Activated CD8-positive, alpha-beta T cell treated with anti-CD3 and anti-CD28 coated beads for 36 hours (primary cell): ENCODE measurements around the gene ANXA6. TPM values are rescaled to one million over a fixed set of nuclear protein-coding genes. Genes with fewer than 3 reads are reported as not detected.
A peak's percentile ranks its signal among the peaks of the same experiment; 100 is the strongest.

Source experiments
- ATAC-seq: fragments of 200-7000 bp; cut with Tn5 transposase; one replicate; pipeline ENCODE4 v1.10.0; 2021; ENCODE audit warnings: mild to moderate bottlenecking, moderate library complexity
- CTCF ChIA-PET: fragments of 350-600 bp; sonication (Branson Sonifier 250); formaldehyde crosslinking; loops from one replicate; lab custom pipeline; 2021; ENCODE audit warnings: antibody characterized with exemption; lab: Charles Lee
- POLR2A ChIA-PET: fragments of 350-600 bp; sonication (Branson Sonifier 250); formaldehyde crosslinking; loops from one replicate; lab custom pipeline; 2021; ENCODE audit warnings: antibody characterized with exemption; lab: Charles Lee
- DNase-seq: peaks from one replicate; pipeline ENCODE4 v3.0.0-alpha.2; 2020
- H3K27ac Mint-ChIP-seq: one replicate; pipeline ENCODE4 v1.8.0; 2021; ENCODE audit warnings: mild to moderate bottlenecking, mixed read lengths
- H3K27me3 Mint-ChIP-seq: one replicate; pipeline ENCODE4 v1.8.0; 2021; ENCODE audit warnings: mixed read lengths
- H3K36me3 Mint-ChIP-seq: one replicate; pipeline ENCODE4 v1.8.0; 2021; ENCODE audit warnings: low read depth, mixed read lengths
- H3K4me1 Mint-ChIP-seq: one replicate; pipeline ENCODE4 v1.8.0; 2021; ENCODE audit warnings: low read depth, mixed read lengths
- H3K4me3 Mint-ChIP-seq: one replicate; pipeline ENCODE4 v1.8.0; 2021; ENCODE audit warnings: mild to moderate bottlenecking, moderate library complexity, mixed read lengths
- H3K9me3 Mint-ChIP-seq: one replicate; pipeline ENCODE4 v1.8.0; 2021; ENCODE audit warnings: mixed read lengths
- CTCF ChIP-seq: fragments of 200-600 bp; IDR thresholded peaks from one replicate; pipeline ENCODE4 v1.8.0; 2022; ENCODE audit warnings: antibody characterized with exemption, mild to moderate bottlenecking
- intact Hi-C: fragments of 100-400 bp; cut with micrococcal nuclease; formaldehyde crosslinking; loops from one replicate; pipeline ENCODE4 v1.10.0; 2022
- total RNA-seq, 2 experiments: library from RNA; stranded (reverse); gene quantifications; one replicate each; pipeline ENCODE4 v1.2.3, GENCODE V29; 2021

ANXA6 gene
- total RNA-seq: 100 to 1,000 TPM; 328 to 336 TPM

GRCh38 chr5:151157426-151158286 lies at the start of gene ANXA6:
TSS of gene ANXA6 (minus strand) at chr5:151157779. CDS start at chr5:151147901, 9,878 bp downstream.
- peak within 1 kb of the TSS; percentile 89 for H3K27ac Mint-ChIP-seq
- intact Hi-C loops: no loop called here
- H3K4me1 Mint-ChIP-seq: peaks cover 40% of the 10 kb centered on the region
- ATAC-seq (peak; percentile 53), DNase-seq (peak; percentile 76)
- CTCF ChIA-PET: interaction anchor here (1.0 to 3.5 kb wide), 8 partner anchors 13 to 107 kb away, joined by 3 to 25 read pairs (median 4); no protein-coding TSS in a partner anchor
- H3K36me3 Mint-ChIP-seq: peaks cover 32% of the 10 kb centered on the region
- no peaks in the 10 kb centered on the region for H3K27me3 Mint-ChIP-seq
- peak within 1 kb of the TSS; percentile 95 for H3K4me3 Mint-ChIP-seq
- no peak for TF ChIP-seq CTCF
- no peaks in the 10 kb centered on the region for H3K9me3 Mint-ChIP-seq
- POLR2A ChIA-PET: interaction anchor here (0.6 to 1.6 kb wide), 10 partner anchors 10 to 87 kb away, joined by 3 to 7 read pairs (median 3); no protein-coding TSS in a partner anchor

- Mint-ChIP-seq H3K4me3 (no peak overlapping the region), H3K27me3 (no peaks in the 10 kb centered on the region), H3K36me3 (peaks cover 15% of the 10 kb centered on the region), H3K27ac (peak overlapping the region; percentile 63), H3K9me3 (no peaks in the 10 kb centered on the region), H3K4me1 (peaks cover 65% of the 10 kb centered on the region)
- CTCF ChIA-PET: interaction anchor here (0.7 to 1.2 kb wide), 3 partner anchors 33 to 90 kb away, joined by 4 read pairs; no protein-coding TSS in a partner anchor
- ATAC-seq: no peak
- no peak for DNase-seq
- POLR2A ChIA-PET: no interaction called here
- no peak for TF ChIP-seq CTCF
- intact Hi-C loops: no loop called here
Observed at GRCh38 chr5:151205411-151205810, 47.8 kb upstream of the ANXA6 start.

DNA sequence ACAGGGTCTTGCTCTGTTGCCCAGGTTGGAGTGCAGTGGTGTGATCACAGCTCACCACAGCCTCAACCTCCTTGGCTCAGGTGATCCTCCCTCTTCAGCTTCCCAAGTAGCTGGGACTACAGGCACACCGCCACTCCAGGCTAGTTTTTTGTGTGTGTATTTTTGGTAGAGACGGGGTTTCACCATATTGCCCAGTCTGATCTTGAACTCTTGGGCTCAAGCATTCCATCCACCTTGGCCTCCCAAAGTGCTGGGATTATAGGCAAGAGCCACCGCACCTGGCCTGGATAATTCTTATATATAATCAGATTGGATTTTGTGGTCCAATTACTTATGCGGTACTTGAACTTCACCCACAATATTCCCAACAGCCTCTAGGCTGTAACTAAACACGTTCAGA lies 46.5 kb upstream of the ANXA6 start:
- POLR2A ChIA-PET: interaction anchor here (0.5 kb wide), 1 partner anchor 56 kb away, joined by 3 read pairs; no protein-coding TSS in a partner anchor
- CTCF ChIA-PET: interaction anchor here (1.2 to 3.6 kb wide), 2 partner anchors 10 to 107 kb away, joined by 3 to 12 read pairs; no protein-coding TSS in a partner anchor
- no peak for DNase-seq
- no peak for TF ChIP-seq CTCF
- peaks cover 56% of the 10 kb centered on the region for H3K4me1 Mint-ChIP-seq
- no peaks in the 10 kb centered on the region for H3K9me3 Mint-ChIP-seq
- H3K27ac Mint-ChIP-seq: no peak overlapping the region
- intact Hi-C loops: no loop called here
- peaks cover 19% of the 10 kb centered on the region for H3K36me3 Mint-ChIP-seq
- no peaks in the 10 kb centered on the region for H3K27me3 Mint-ChIP-seq
- no peak overlapping the region for H3K4me3 Mint-ChIP-seq
- no peak for ATAC-seq

DNA sequence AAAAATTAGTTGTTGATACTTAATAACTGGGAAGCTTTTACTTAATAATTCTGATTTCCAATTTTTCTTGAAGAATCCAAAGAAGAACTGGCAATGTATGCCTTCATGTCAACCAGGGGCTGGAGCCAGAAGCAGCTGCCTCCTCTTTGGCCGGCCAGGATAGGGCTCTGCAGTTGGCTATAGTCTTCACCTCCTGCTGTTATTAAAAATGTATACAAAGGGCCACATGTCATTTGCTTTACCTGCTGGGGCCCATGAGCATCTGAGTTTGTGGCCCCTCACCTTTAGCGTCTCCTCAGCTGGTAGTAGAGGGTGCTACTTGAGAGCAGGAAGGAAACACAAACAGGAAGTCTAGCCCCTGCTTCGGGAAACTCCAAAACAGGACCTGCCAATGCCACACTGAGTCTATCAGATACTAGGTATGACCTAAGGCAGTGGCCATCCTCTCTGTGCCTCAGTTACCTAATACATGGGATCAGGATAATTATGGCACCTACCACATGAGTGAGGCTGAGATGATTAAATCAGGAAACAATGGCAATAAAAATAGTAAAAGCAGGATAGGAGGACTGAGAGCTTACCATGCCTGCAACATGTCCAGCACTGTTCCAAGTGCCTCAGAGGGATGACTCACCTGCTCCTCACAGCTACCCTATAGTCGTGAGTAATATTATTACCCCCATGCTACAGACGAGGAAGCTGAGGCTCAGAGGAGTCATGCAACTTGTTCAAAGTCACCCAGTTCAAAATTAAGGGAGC lies 45.0 kb upstream of the ANXA6 start:
- ChIA-PET POLR2A (interaction anchor here (1.0 to 2.3 kb wide), 7 partner anchors 10 to 121 kb away, joined by 3 to 18 read pairs (median 3); partner anchors contain the start of genes ANXA6 and CCDC69), CTCF (interaction anchor here (1.3 to 3.6 kb wide), 4 partner anchors 9 to 77 kb away, joined by 3 to 12 read pairs (median 10); no protein-coding TSS in a partner anchor)
- Mint-ChIP-seq H3K4me1 (peaks cover 46% of the 10 kb centered on the region), H3K27ac (peak overlapping the region; percentile 91), H3K9me3 (no peaks in the 10 kb centered on the region), H3K4me3 (no peak overlapping the region), H3K36me3 (peaks cover 19% of the 10 kb centered on the region), H3K27me3 (no peaks in the 10 kb centered on the region)
- intact Hi-C loops: no loop called here
- TF ChIP-seq CTCF: no peak
- peak; percentile 70 for DNase-seq
- peak; percentile 96 for ATAC-seq
